HFF-Myc (cell line): ENCODE data around the gene MAGI1.

Experiments
- DNase-seq: peaks from one replicate; pipeline ENCODE4 v3.0.0-alpha.2; 2011; ENCODE audit warnings: low read depth; ENCODE audit errors: extremely low read depth
- H3K4me3 ChIP-seq: replicated peaks from 2 replicates; pipeline ENCODE4 v1.5.1; 2011; ENCODE audit warnings: low read depth, mild to moderate bottlenecking, control low read depth, low read length
- CTCF ChIP-seq: IDR thresholded peaks from 2 replicates; pipeline ENCODE4 v1.5.1; 2012; ENCODE audit warnings: mild to moderate bottlenecking, low read depth, low read length, control low read depth; ENCODE audit errors: missing control alignments

The MAGI1 gene

GRCh38 chr3:65596029-65596300, 442.8 kb downstream of the MAGI1 start:
- no peak for TF ChIP-seq CTCF
- H3K4me3 ChIP-seq = no peak overlapping the region
- DNase-seq = no peak

DNA sequence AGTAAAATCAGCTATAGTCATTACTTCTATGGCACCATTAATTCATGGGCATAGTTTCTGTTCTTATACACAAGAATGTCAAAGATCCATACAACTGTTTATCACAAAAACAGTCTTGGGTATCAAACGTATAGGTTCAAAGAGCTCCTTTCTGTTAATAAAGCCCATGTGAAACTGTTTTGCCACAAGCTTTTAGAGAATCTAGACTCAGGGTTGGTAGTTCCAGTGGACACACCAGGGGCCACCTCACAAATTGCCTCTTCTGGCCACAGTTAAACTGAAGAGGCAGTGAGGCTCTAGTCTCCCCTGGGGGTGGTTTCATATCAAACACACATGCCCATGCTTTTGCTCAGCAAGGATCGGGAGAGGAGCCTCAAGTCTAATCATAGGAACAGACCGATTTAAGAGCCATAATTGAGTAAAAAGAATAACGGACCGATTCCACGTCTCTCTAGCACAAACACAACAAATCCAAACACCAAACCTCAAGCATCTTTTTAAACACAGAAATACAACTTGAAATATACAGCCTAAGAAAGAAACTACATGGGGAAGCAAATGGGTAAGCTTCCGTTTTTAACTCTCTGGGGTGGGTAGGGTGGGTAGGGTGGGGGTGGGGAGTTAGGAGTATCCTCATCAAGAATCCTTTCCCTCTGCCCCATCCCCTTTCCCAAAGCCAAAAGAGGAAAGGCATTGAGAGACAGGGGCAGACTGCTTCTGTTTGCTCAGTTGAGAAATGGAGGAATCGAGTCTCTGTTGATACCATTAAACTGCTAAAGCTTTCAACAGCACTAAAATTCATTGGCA, 443.3 kb downstream of the MAGI1 start:
- no peak for DNase-seq
- no peak for TF ChIP-seq CTCF
- no peak overlapping the region for H3K4me3 ChIP-seq

DNA sequence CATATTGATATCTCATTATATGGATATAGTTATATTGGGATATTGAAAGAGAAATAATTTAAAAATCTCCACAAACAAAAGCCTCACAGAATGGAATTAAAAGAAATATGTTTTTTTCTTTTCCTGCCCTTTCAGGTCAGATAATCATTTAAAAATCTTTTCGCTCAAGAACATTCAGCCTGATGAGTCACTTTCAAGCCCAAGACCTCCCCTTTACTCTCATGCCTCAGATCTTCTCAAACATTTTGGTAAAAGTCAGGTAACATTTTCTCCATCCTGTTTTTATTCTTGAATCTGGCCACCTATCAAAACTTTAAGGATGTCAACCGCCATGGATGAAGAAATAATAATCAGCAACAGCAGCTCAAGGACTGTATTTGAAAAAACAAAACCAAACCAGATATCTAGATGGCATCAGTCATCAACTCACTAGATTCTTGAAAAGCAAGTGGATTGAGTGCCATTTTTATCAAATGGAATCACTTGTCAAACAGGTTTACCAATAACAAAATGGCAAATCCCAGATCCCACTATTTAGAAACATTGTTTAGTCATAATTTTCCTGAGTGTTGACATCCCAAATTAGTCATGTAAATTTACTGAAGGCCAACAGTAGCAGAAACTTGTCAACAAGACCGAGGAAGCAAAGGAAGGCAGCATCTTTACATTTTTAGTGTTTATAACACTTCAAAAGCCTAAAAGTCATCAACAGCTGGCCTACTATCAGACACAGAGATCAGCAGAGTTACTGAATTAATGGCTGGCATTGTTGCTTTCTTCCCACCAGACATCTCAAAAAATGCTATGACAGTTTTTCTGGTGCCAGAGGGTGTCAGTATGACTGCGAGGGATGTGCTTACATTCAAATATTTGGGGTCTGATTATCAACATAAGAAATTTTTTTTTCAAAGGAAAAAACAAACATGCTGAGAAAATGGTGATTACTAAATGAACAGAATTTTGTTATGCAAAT, 444.7 kb downstream of the MAGI1 start:
- DNase-seq = no peak
- no peak overlapping the region for H3K4me3 ChIP-seq
- no peak for TF ChIP-seq CTCF

DNA sequence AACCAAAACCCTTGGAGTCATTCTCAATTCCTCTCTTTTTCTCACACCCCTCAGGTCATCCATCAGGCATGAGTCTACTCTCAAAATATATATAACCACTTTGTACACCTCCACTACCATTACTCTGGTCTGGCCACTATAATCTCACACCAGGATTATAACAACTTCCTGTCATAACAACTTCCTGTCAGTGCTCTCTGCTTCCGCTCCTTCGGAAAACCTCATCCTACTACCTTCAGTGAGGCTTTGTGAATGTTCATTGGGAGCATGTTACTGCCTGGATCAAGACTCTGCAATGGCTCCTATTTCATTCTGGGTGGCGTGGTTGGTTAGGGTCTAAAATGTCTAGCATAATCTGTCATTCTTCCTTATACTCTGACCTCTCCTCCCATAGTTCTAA, 447.4 kb downstream of the MAGI1 start:
- H3K4me3 ChIP-seq = no peak overlapping the region
- no peak for DNase-seq
- no peak for TF ChIP-seq CTCF

- H3K4me3 ChIP-seq = no peak overlapping the region
- no peak for DNase-seq
- TF ChIP-seq CTCF = no peak
These were observed 449.8 kb downstream of the MAGI1 start for GRCh38 chr3:65588884-65589283.

- H3K4me3 ChIP-seq = no peak overlapping the region
- DNase-seq = no peak
- no peak for TF ChIP-seq CTCF
These were observed 450.9 kb downstream of the MAGI1 start for GRCh38 chr3:65587650-65588439.
